Breast epithelium (tissue), 3 donors: ENCODE results near the gene BARHL1.

Source experiments
- POLR2A ChIP-seq: fragments of 450-650 bp; IDR thresholded peaks from one replicate; pipeline ENCODE4 v1.6.1; 2016; ENCODE audit warnings: antibody characterized with exemption, mild to moderate bottlenecking, moderate library complexity
- POLR2AphosphoS5 ChIP-seq, 3 donors: sonication (generic); formaldehyde crosslinking; IDR thresholded peaks; one replicate each; pipeline ENCODE4 v1.6.1; 2017; ENCODE audit warnings: antibody characterized with exemption in 3 of 3
- TF ChIP-seq, protein P1 (sequence below), 3 donors: fragments of 450-650 bp; IDR thresholded peaks; one replicate each; pipeline ENCODE4 v1.5.1; 2016 to 2017; ENCODE audit warnings: antibody characterized with exemption in 3 of 3, mild to moderate bottlenecking in 3 of 3, moderate library complexity in 3 of 3

DNA sequence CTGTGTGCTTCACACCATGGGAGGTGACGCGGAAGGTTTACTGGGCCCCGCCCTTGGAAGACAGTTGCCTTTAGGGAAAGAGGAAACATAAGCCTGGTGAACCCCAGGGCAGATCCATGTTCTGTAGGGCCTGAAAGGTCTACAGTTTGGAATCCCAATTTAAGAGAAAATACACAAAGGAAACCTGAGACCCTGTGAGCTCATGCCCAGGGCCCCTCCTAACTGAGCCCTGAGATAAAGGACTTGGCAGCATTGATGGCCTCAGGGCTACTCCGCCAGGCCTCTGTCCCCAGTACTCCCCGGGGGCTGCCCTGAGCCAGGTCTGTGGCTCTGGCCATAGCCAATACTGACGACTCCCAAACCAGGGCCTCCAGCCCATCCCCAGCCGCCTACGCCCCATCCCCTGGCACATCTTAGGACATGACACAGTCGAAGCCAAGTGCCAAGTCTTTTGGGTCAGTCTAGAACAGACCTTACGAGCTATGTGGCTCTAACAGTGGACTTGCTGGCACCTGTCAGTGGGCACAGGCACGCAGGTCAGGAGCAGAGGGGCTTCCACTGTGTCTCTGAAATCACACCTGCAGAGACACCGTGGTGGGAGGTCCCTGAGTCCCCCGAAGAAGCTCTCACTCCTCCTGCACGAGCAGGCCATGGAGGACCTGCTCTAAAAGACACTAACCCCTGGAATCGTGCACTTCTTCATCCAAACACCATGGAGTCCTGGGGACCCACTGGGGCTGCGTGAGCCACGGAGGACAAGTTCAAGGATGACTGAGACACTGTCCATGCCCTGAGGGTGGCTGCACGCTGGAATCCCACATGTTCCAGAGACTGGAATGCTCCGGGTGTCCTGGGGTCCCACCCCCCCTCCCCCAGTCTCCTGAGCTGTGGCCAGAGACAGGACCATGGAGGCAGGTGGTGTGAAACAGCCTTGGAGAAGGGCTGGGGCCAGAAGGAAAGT is 40.3 kb upstream of the BARHL1 start:
- TF ChIP-seq POLR2AphosphoS5 (IDR thresholded peaks at IDR 0.05) (no peak), POLR2A (no peak)
- TF ChIP-seq, protein P1, sequence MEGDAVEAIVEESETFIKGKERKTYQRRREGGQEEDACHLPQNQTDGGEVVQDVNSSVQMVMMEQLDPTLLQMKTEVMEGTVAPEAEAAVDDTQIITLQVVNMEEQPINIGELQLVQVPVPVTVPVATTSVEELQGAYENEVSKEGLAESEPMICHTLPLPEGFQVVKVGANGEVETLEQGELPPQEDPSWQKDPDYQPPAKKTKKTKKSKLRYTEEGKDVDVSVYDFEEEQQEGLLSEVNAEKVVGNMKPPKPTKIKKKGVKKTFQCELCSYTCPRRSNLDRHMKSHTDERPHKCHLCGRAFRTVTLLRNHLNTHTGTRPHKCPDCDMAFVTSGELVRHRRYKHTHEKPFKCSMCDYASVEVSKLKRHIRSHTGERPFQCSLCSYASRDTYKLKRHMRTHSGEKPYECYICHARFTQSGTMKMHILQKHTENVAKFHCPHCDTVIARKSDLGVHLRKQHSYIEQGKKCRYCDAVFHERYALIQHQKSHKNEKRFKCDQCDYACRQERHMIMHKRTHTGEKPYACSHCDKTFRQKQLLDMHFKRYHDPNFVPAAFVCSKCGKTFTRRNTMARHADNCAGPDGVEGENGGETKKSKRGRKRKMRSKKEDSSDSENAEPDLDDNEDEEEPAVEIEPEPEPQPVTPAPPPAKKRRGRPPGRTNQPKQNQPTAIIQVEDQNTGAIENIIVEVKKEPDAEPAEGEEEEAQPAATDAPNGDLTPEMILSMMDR (IDR thresholded peaks at IDR 0.05) = no peak
